HEK293 (cell line): Measurements from ENCODE around the gene ATP8B4.

ENCODE experiments used
- CTCF ChIA-PET: fragments of 350-600 bp; formaldehyde crosslinking; extraction: SDS; loops from one replicate; lab custom pipeline; 2021; ENCODE audit warnings: antibody characterized with exemption; lab: Yijun Ruan, JAX
- POLR2A ChIA-PET: fragments of 300-600 bp; formaldehyde crosslinking; extraction: SDS; loops from one replicate; lab custom pipeline; 2020; ENCODE audit warnings: antibody characterized with exemption, inconsistent platforms; lab: Yijun Ruan, JAX
- H3K27ac ChIP-seq: fragments of 200-500 bp; sonication (Bioruptor generic); 2 replicates; pipeline ENCODE4 v1.5.1; 2014; ENCODE audit warnings: low read depth, low read length, control low read depth, inconsistent platforms; ENCODE audit errors: extremely low read depth
- H3K36me3 ChIP-seq, 2 experiments: fragments of 200-500 bp in 1 of 2; sonication (Bioruptor generic) in 1 of 2; 1 replicate in 1 of 2; 2 replicates in 1 of 2; pipeline ENCODE4 v1.5.1; 2014 to 2017; ENCODE audit warnings: inconsistent platforms in 2 of 2, low read length in 2 of 2; ENCODE audit not compliant: control insufficient read depth in 2 of 2, insufficient read depth in 1 of 2
- H3K4me1 ChIP-seq: fragments of 200-500 bp; sonication (Bioruptor generic); 2 replicates; pipeline ENCODE4 v1.5.1; 2014; ENCODE audit warnings: mild to moderate bottlenecking, low read length, inconsistent platforms; ENCODE audit not compliant: control insufficient read depth, insufficient read depth
- H3K4me3 ChIP-seq: 2 replicates; pipeline ENCODE4 v1.5.1; 2011; ENCODE audit warnings: low read depth, mild to moderate bottlenecking, control low read depth, low read length, moderate library complexity
- H3K9me3 ChIP-seq: fragments of 200-500 bp; sonication (Bioruptor generic); 2 replicates; pipeline ENCODE4 v1.5.1; 2014; ENCODE audit warnings: low read depth, low read length, inconsistent platforms; ENCODE audit not compliant: control insufficient read depth, insufficient read depth
- GFI1B ChIP-seq: fragments of 450-650 bp; formaldehyde crosslinking; IDR thresholded peaks from 2 replicates; pipeline ENCODE4 v1.5.1; 2016; ENCODE audit warnings: missing biosample characterization, missing genetic modification characterization
- KLF10 ChIP-seq: fragments of 450-650 bp; IDR thresholded peaks from 2 replicates; pipeline ENCODE4 v1.5.1; 2018; ENCODE audit warnings: missing biosample characterization, mild to moderate bottlenecking, missing genetic modification characterization
- KLF7 ChIP-seq: fragments of 450-650 bp; formaldehyde crosslinking; IDR thresholded peaks from 2 replicates; pipeline ENCODE4 v1.5.1; 2016; ENCODE audit warnings: missing biosample characterization, missing genetic modification characterization, borderline replicate concordance
- PRDM10 ChIP-seq: fragments of 450-650 bp; formaldehyde crosslinking; IDR thresholded peaks from 2 replicates; pipeline ENCODE4 v1.5.1; 2016; ENCODE audit warnings: missing biosample characterization, missing genetic modification characterization
- TRIM28 ChIP-seq: IDR thresholded peaks from 2 replicates; pipeline ENCODE4 v1.6.1; 2011; ENCODE audit warnings: low read length, control low read depth, borderline replicate concordance
- ZBTB10 ChIP-seq: fragments of 450-650 bp; formaldehyde crosslinking; IDR thresholded peaks from 2 replicates; pipeline ENCODE4 v1.5.1; 2016; ENCODE audit warnings: missing biosample characterization, missing genetic modification characterization
- ZFP69B ChIP-seq: fragments of 450-650 bp; formaldehyde crosslinking; IDR thresholded peaks from 2 replicates; pipeline ENCODE4 v1.5.1; 2016; ENCODE audit warnings: missing biosample characterization, missing genetic modification characterization
- ZNF10 ChIP-seq: fragments of 450-650 bp; formaldehyde crosslinking; IDR thresholded peaks from 2 replicates; pipeline ENCODE4 v1.5.1; 2017; ENCODE audit warnings: missing biosample characterization, missing genetic modification characterization
- ZNF157 ChIP-seq: fragments of 450-650 bp; formaldehyde crosslinking; IDR thresholded peaks from 2 replicates; pipeline ENCODE4 v1.5.1; 2016; ENCODE audit warnings: missing biosample characterization, missing genetic modification characterization
- ZNF341 ChIP-seq: fragments of 450-650 bp; formaldehyde crosslinking; IDR thresholded peaks from 2 replicates; pipeline ENCODE4; 2016; ENCODE audit warnings: low read depth, missing biosample characterization, missing genetic modification characterization
- ZNF354C ChIP-seq: fragments of 450-650 bp; formaldehyde crosslinking; IDR thresholded peaks from 2 replicates; pipeline ENCODE4 v1.5.1; 2016; ENCODE audit warnings: missing biosample characterization, missing genetic modification characterization, low read depth, borderline replicate concordance
- ZNF404 ChIP-seq: fragments of 450-650 bp; formaldehyde crosslinking; IDR thresholded peaks from 2 replicates; pipeline ENCODE4 v1.5.1; 2017; ENCODE audit warnings: missing biosample characterization, missing genetic modification characterization
- ZNF473 ChIP-seq: fragments of 450-650 bp; formaldehyde crosslinking; IDR thresholded peaks from 2 replicates; pipeline ENCODE4 v1.5.1; 2017; ENCODE audit warnings: missing biosample characterization, missing genetic modification characterization
- ZNF529 ChIP-seq: fragments of 450-650 bp; formaldehyde crosslinking; IDR thresholded peaks from 2 replicates; pipeline ENCODE4 v1.5.1; 2017; ENCODE audit warnings: missing genetic modification characterization, missing biosample characterization; ENCODE audit not compliant: insufficient replicate concordance
- ZNF548 ChIP-seq: fragments of 450-650 bp; formaldehyde crosslinking; IDR thresholded peaks from 2 replicates; pipeline ENCODE4 v1.5.1; 2016; ENCODE audit warnings: missing biosample characterization, missing genetic modification characterization
- ZNF664 ChIP-seq: fragments of 450-650 bp; formaldehyde crosslinking; IDR thresholded peaks from 2 replicates; pipeline ENCODE4 v1.5.1; 2016; ENCODE audit warnings: missing biosample characterization, missing genetic modification characterization
- ZNF704 ChIP-seq: fragments of 450-650 bp; formaldehyde crosslinking; IDR thresholded peaks from 2 replicates; pipeline ENCODE4 v1.5.1; 2016; ENCODE audit warnings: missing biosample characterization, missing genetic modification characterization
- ZNF747 ChIP-seq: fragments of 450-650 bp; formaldehyde crosslinking; IDR thresholded peaks from 2 replicates; pipeline ENCODE4 v1.5.1; 2016; ENCODE audit warnings: missing biosample characterization, missing genetic modification characterization
- ZNF777 ChIP-seq: fragments of 450-650 bp; formaldehyde crosslinking; IDR thresholded peaks from 2 replicates; pipeline ENCODE4 v1.5.1; 2017; ENCODE audit warnings: missing biosample characterization, missing genetic modification characterization, borderline replicate concordance
- ZNF837 ChIP-seq: fragments of 450-650 bp; formaldehyde crosslinking; IDR thresholded peaks from 2 replicates; pipeline ENCODE4 v1.5.1; 2016; ENCODE audit warnings: missing biosample characterization, missing genetic modification characterization
- ZSCAN30 ChIP-seq: fragments of 450-650 bp; IDR thresholded peaks from 2 replicates; pipeline ENCODE4 v1.5.1; 2018; ENCODE audit warnings: missing biosample characterization, mild to moderate bottlenecking, missing genetic modification characterization, moderate library complexity

Gene ATP8B4

GRCh38 chr15:49817100-49817499, 301.9 kb downstream of the ATP8B4 start:
- Histone ChIP-seq H3K9me3 (no peaks in the 10 kb centered on the region), H3K4me3 (no peak overlapping the region), H3K27ac (no peak overlapping the region), H3K4me1 (no peaks in the 10 kb centered on the region), H3K36me3 (no peaks in the 10 kb centered on the region)
- TF ChIP-seq ZNF157, result no peak
- ChIA-PET CTCF (no interaction called here), POLR2A (no interaction called here)

- TF ChIP-seq ZNF747 (tag by site-specific recombination) (no peak), ZNF404 (tag by site-specific recombination) (no peak), ZNF10 (tag by site-specific recombination) (no peak), ZBTB10 (no peak), GFI1B (tag by site-specific recombination) (no peak), ZSCAN30 (tag by site-specific recombination) (no peak), PRDM10 (no peak), ZNF354C (tag by site-specific recombination) (no peak), ZNF548 (no peak), ZNF704 (tag by site-specific recombination) (no peak), ZNF529 (tag by site-specific recombination) (no peak), TRIM28 (no peak), ZFP69B (no peak), KLF7 (tag by site-specific recombination) (no peak), ZNF837 (tag by site-specific recombination) (no peak), ZNF664 (tag by site-specific recombination) (no peak), ZNF777 (tag by site-specific recombination) (no peak), ZNF341 (no peak), KLF10 (tag by site-specific recombination) (no peak), ZNF473 (tag by site-specific recombination) (no peak)
- TF ChIP-seq, all 188 proteins: peak for 0
- no peaks in the 10 kb centered on the region for H3K4me1 ChIP-seq
- H3K27ac ChIP-seq, result no peak overlapping the region
- POLR2A ChIA-PET, result no interaction called here
- H3K9me3 ChIP-seq, result no peaks in the 10 kb centered on the region
- CTCF ChIA-PET, result no interaction called here
- H3K36me3 ChIP-seq, result no peaks in the 10 kb centered on the region
- no peak overlapping the region for H3K4me3 ChIP-seq
These were observed 303.1 kb downstream of the ATP8B4 start for GRCh38 chr15:49815950-49816349.
